ENCODE results near the gene LGALS3BP. TPM values are rescaled to one million over a fixed set of nuclear protein-coding genes. Genes with fewer than 3 reads are reported as not detected.

LGALS3BP gene
- total and polyA plus RNA-seq, 2 donors (not counting 1 experiment from before 2014, with no cell fraction given) = 1.8 to 7.5 TPM

- H3K4me1 Mint-ChIP-seq = peaks cover 7% of the 10 kb centered on the region
- POLR2A ChIA-PET = no interaction called here
- 82% methylated on average over 13 of the region's 17 CpGs for WGBS (ENCODE audit: insufficient coverage)
- H3K4me3 ChIP-seq (ENCODE audit: control extremely low read depth in 1 of 5, extremely low read depth in 1 of 5, insufficient read depth in 1 of 5, low read depth in 2 of 5, low read length in 4 of 5) = no peak overlapping the region
- TF ChIP-seq, protein P1, sequence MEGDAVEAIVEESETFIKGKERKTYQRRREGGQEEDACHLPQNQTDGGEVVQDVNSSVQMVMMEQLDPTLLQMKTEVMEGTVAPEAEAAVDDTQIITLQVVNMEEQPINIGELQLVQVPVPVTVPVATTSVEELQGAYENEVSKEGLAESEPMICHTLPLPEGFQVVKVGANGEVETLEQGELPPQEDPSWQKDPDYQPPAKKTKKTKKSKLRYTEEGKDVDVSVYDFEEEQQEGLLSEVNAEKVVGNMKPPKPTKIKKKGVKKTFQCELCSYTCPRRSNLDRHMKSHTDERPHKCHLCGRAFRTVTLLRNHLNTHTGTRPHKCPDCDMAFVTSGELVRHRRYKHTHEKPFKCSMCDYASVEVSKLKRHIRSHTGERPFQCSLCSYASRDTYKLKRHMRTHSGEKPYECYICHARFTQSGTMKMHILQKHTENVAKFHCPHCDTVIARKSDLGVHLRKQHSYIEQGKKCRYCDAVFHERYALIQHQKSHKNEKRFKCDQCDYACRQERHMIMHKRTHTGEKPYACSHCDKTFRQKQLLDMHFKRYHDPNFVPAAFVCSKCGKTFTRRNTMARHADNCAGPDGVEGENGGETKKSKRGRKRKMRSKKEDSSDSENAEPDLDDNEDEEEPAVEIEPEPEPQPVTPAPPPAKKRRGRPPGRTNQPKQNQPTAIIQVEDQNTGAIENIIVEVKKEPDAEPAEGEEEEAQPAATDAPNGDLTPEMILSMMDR (IDR thresholded peaks at IDR 0.05) = no peak
- peaks cover 63% of the 10 kb centered on the region for H3K27me3 Mint-ChIP-seq
- no peak for ATAC-seq (ENCODE audit: low read depth)
- no peak overlapping the region for H3K9ac ChIP-seq (ENCODE audit: low read length)
- intact Hi-C loops (cut with micrococcal nuclease) = no loop called here
- no peak overlapping the region for H3K27ac Mint-ChIP-seq
- no peaks in the 10 kb centered on the region for H3K36me3 ChIP-seq (replicated peaks in 1 of 2; ENCODE audit: control extremely low read depth in 1 of 2, control insufficient read depth in 1 of 2, extremely low read depth in 1 of 2, insufficient read depth in 2 of 2, low read length in 1 of 2)
- H3K4me1 ChIP-seq (ENCODE audit: control insufficient read depth in 2 of 2, insufficient read depth in 2 of 2, low read length in 2 of 2) = peaks cover 10 to 12% of the 10 kb centered on the region in 2 donors
- H3K4me3 Mint-ChIP-seq = no peak overlapping the region
- CTCF ChIA-PET = interaction anchor here (2.5 kb wide), 1 partner anchor 16 kb away, joined by 7 read pairs; no protein-coding TSS in a partner anchor
- DNase-seq = no peak
- no peak overlapping the region for H2AFZ ChIP-seq (ENCODE audit: insufficient read depth, low read depth, low read length, poor library complexity, severe bottlenecking)
- peaks cover 0 to 52% (median 10%) of the 10 kb centered on the region in 4 experiments for H3K27me3 ChIP-seq (replicated peaks in 1 of 4; ENCODE audit: control extremely low read depth in 1 of 4, control insufficient read depth in 3 of 4, insufficient read depth in 4 of 4, low read length in 3 of 4)
- no peaks in the 10 kb centered on the region for H3K9me3 Mint-ChIP-seq (ENCODE audit: insufficient read depth)
- no peaks in the 10 kb centered on the region for H3K79me2 ChIP-seq (ENCODE audit: control insufficient read depth, insufficient read depth, low read length)
- no peak overlapping the region for H3K27ac ChIP-seq (ENCODE audit: low read length in 2 of 2)
- no peaks in the 10 kb centered on the region for H4K20me1 ChIP-seq (ENCODE audit: control insufficient read depth, insufficient read depth, low read length, poor library complexity, severe bottlenecking)
- H3K4me2 ChIP-seq (replicated peaks; ENCODE audit: low read depth, low read length, poor library complexity, severe bottlenecking) = no peak overlapping the region
- H3K9me3 ChIP-seq (ENCODE audit: control extremely low read depth in 1 of 3, control insufficient read depth in 2 of 3, insufficient read depth in 1 of 3, low read length in 2 of 3) = peaks cover 0 to 4% (median 0%) of the 10 kb centered on the region in 3 donors
These were observed 49.0 kb upstream of the LGALS3BP start for GRCh38 chr17:79028496-79029326.

DNA sequence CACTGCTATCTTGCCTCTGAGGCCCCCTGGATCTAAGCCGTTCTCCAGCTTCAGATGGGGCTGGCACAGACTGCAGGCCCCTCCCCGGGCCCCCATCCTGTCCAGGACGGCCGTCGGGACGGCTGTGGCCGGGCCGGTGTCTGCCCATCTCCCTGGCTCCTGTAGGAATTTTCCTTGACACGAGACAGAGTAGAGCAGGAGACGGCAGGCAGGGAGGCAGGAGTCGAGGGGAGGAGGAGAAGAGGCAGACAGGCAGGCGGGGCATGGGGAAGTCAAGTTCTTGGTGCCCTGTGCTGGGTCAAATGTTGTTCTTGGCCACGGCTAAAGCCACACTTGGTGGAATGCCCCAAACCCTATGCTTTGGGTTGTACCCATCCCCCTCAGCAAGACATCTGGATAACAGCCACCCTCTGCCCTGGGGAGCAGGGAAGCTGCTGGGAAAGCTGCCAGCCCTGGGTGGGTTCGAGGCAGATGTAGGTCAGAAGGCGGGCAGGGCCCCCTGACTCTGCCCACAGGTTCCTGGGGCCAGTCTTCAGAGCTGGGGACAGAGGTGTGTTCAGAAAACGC, 48.3 kb upstream of the LGALS3BP start:
- CTCF ChIA-PET = interaction anchor here (2.1 to 2.5 kb wide), 2 partner anchors 14 to 17 kb away, joined by 7 to 8 read pairs; no protein-coding TSS in a partner anchor

More for the DNA sequence above, 48.3 kb upstream of the LGALS3BP start:
- Histone ChIP-seq H3K4me2 (replicated peaks; ENCODE audit: low read depth, low read length, poor library complexity, severe bottlenecking) (no peak overlapping the region), H3K9me3 (ENCODE audit: control extremely low read depth in 1 of 3, control insufficient read depth in 2 of 3, insufficient read depth in 1 of 3, low read length in 2 of 3) (peaks cover 0 to 4% (median 0%) of the 10 kb centered on the region in 3 donors), H4K20me1 (ENCODE audit: control insufficient read depth, insufficient read depth, low read length, poor library complexity, severe bottlenecking) (no peaks in the 10 kb centered on the region), H3K9ac (ENCODE audit: low read length) (no peak overlapping the region), H3K79me2 (ENCODE audit: control insufficient read depth, insufficient read depth, low read length) (no peaks in the 10 kb centered on the region), H2AFZ (ENCODE audit: insufficient read depth, low read depth, low read length, poor library complexity, severe bottlenecking) (no peak overlapping the region), H3K4me3 (ENCODE audit: control extremely low read depth in 1 of 5, extremely low read depth in 1 of 5, insufficient read depth in 1 of 5, low read depth in 2 of 5, low read length in 4 of 5) (no peak overlapping the region), H3K36me3 (replicated peaks in 1 of 2; ENCODE audit: control extremely low read depth in 1 of 2, control insufficient read depth in 1 of 2, extremely low read depth in 1 of 2, insufficient read depth in 2 of 2, low read length in 1 of 2) (no peaks in the 10 kb centered on the region), H3K4me1 (ENCODE audit: control insufficient read depth in 2 of 2, insufficient read depth in 2 of 2, low read length in 2 of 2) (peaks cover 12 to 14% of the 10 kb centered on the region in 2 donors), H3K27ac (ENCODE audit: low read length in 2 of 2) (no peak overlapping the region), H3K27me3 (replicated peaks in 1 of 4; ENCODE audit: control extremely low read depth in 1 of 4, control insufficient read depth in 3 of 4, insufficient read depth in 4 of 4, low read length in 3 of 4) (peaks cover 0 to 59% (median 15%) of the 10 kb centered on the region in 4 experiments)
- H3K4me1 Mint-ChIP-seq = peaks cover 9% of the 10 kb centered on the region
- POLR2A ChIA-PET = no interaction called here
- H3K4me3 Mint-ChIP-seq = no peak overlapping the region
- no peak for TF ChIP-seq EZH2 (IDR thresholded peaks at IDR 0.05; ENCODE audit: borderline replicate concordance, insufficient read depth, low read depth, low read length, poor library complexity, severe bottlenecking)
- TF ChIP-seq, protein P1 (IDR thresholded peaks at IDR 0.05) = no peak
- intact Hi-C loops (cut with micrococcal nuclease) = no loop called here
- peaks cover 66% of the 10 kb centered on the region for H3K27me3 Mint-ChIP-seq
- no peaks in the 10 kb centered on the region for H3K9me3 Mint-ChIP-seq (ENCODE audit: insufficient read depth)
- ATAC-seq (ENCODE audit: low read depth) (no peak), DNase-seq (no peak)
- no peak overlapping the region for H3K27ac Mint-ChIP-seq
- 57% methylated on average over 15 of the region's 16 CpGs for WGBS (ENCODE audit: insufficient coverage)
